ENCODE data around the gene PLEKHA4. TPM values are rescaled to one million over a fixed set of nuclear protein-coding genes. Genes with fewer than 3 reads are reported as not detected.

Gene PLEKHA4
- total and polyA plus RNA-seq, 2 of the 13 experiments (the other 11 are each of a cell fraction or from before 2014, with no cell fraction given), result 4.8 to 6.0 TPM

- peak; percentile 69; the same call in 1 of the 2 replicates for TF ChIP-seq MAZ (IDR thresholded peaks at IDR 0.05; ENCODE audit: borderline replicate concordance, low read depth, low read length)
- TF ChIP-seq MAZ (CRISPR knock-in tag; IDR thresholded peaks at IDR 0.05; ENCODE audit: low read depth), result peak; percentile 74
- TF ChIP-seq ZIK1 (CRISPR knock-in tag; IDR thresholded peaks at IDR 0.05; ENCODE audit: borderline replicate concordance, low read depth), result 0 out of 2 replicates have a peak, but pooled peaks have one; percentile 55
- no peak for TF ChIP-seq ZBTB46 (CRISPR knock-in tag; IDR thresholded peaks at IDR 0.05; ENCODE audit: borderline replicate concordance)
- TF ChIP-seq RERE (CRISPR knock-in tag; IDR thresholded peaks at IDR 0.05; ENCODE audit: low read depth), result no peak
- peak; percentile 81 for TF ChIP-seq ZNF225 (CRISPR knock-in tag; IDR thresholded peaks at IDR 0.05)
- TF ChIP-seq UBTF (CRISPR knock-in tag; IDR thresholded peaks at IDR 0.05), result peak; percentile 78
- peak; percentile 35; the same call in 1 of the 2 replicates for TF ChIP-seq ZNF639 (CRISPR knock-in tag; conservative IDR thresholded peaks at IDR 0.05)
- peak; percentile 50 for TF ChIP-seq HCFC1 (IDR thresholded peaks at IDR 0.05; ENCODE audit: low read depth, low read length)
- TF ChIP-seq MLX (CRISPR knock-in tag; IDR thresholded peaks at IDR 0.05), result no peak
- peak; percentile 94; the same call in 1 of the 2 replicates for TF ChIP-seq ZNF598 (CRISPR knock-in tag; IDR thresholded peaks at IDR 0.05; ENCODE audit: borderline replicate concordance)
- TF ChIP-seq ZNF800 (CRISPR knock-in tag; IDR thresholded peaks at IDR 0.05), result peak; percentile 14; the same call in 1 of the 2 replicates
- no peak for TF ChIP-seq FOXA1 (IDR thresholded peaks at IDR 0.05)
- TF ChIP-seq FOXA1 (CRISPR knock-in tag; IDR thresholded peaks at IDR 0.05), result peak; percentile 89
- TF ChIP-seq ZNF720 (CRISPR knock-in tag; IDR thresholded peaks at IDR 0.05), result no peak
Measured at GRCh38 chr19:48872182-48872883, 3.9 kb upstream of the PLEKHA4 start, which contains the start of gene PPP1R15A (continued).
